HepG2 (cell line): ENCODE results near the gene LAMTOR3. TPM values are rescaled to one million over a fixed set of nuclear protein-coding genes. Genes with fewer than 3 reads are reported as not detected.

Experiments used
- ATAC-seq: fragments of 200-7000 bp; cut with Tn5 transposase; 3 replicates; pipeline ENCODE4 v1.9.1; 2020; ENCODE audit warnings: mild to moderate bottlenecking, moderate library complexity
- BruUV-seq: library from RNA; stranded (reverse); fragments of 400-500 nt; replicated peaks from 2 replicates; lab custom pipeline; 2021; lab: Mats Ljungman, UMichigan
- CTCF ChIA-PET: fragments of 300-600 bp; formaldehyde crosslinking; extraction: SDS; loops from one replicate; lab custom pipeline; 2021; ENCODE audit warnings: low total read pairs, inconsistent platforms, low intra/inter-chr PET ratio; lab: Yijun Ruan, JAX
- POLR2A ChIA-PET: fragments of 350-600 bp; sonication (Branson Sonifier 250); formaldehyde crosslinking; loops from one replicate; lab custom pipeline; 2020; ENCODE audit warnings: antibody characterized with exemption, inconsistent platforms; lab: Yijun Ruan, JAX
- DNase-seq: peaks from one replicate; pipeline ENCODE4 v3.0.0-alpha.2; 2015; ENCODE audit warnings: low spot score
- FAIRE-seq: peaks from 3 replicates; lab custom pipeline; 2011; peaks lifted over from hg19 to GRCh38; lab: Jason Lieb, UNC
- H2AFZ ChIP-seq: one replicate; pipeline ENCODE4 v1.6.1; 2011; ENCODE audit warnings: low read length, inconsistent platforms
- H3K27ac ChIP-seq: fragments of 300-600 bp; 3 replicates; pipeline ENCODE4 v1.8.0; 2011; ENCODE audit warnings: mixed run types, mild to moderate bottlenecking, mixed read lengths, low read length, inconsistent platforms; ENCODE audit not compliant: insufficient read depth; ENCODE audit errors: extremely low read length
- H3K27me3 ChIP-seq, 2 experiments: fragments of 200-600 bp in 1 of 2; 2 replicates in 1 of 2; 3 replicates in 1 of 2; pipeline versions ENCODE4 v1.6.0 to v1.8.0; 2011; ENCODE audit warnings: low read length in 2 of 2, mild to moderate bottlenecking in 2 of 2, moderate library complexity in 2 of 2, inconsistent platforms in 1 of 2; ENCODE audit not compliant: insufficient read depth in 2 of 2, control insufficient read depth in 1 of 2
- H3K36me3 ChIP-seq, 2 experiments: fragments of 200-600 bp in 1 of 2; replicated peaks in 1 of 2; 2 replicates in 1 of 2; 3 replicates in 1 of 2; pipeline versions ENCODE4 v1.5.1 to v1.8.0; 2011; ENCODE audit warnings: low read length in 2 of 2, inconsistent platforms in 1 of 2; ENCODE audit not compliant: insufficient read depth in 2 of 2, control insufficient read depth in 1 of 2
- H3K4me1 ChIP-seq: 2 replicates; pipeline ENCODE4 v1.5.1; 2012; ENCODE audit warnings: low read length, inconsistent platforms; ENCODE audit not compliant: insufficient read depth
- H3K4me2 ChIP-seq: 2 replicates; pipeline ENCODE4 v1.6.0; 2011; ENCODE audit warnings: low read depth, low read length, inconsistent platforms
- H3K4me3 ChIP-seq, 3 experiments: fragments of 200-600 bp in 1 of 3; sonication (generic), shearing (Covaris generic) in 1 of 3; replicated peaks in 1 of 3; 2 replicates each; pipeline ENCODE4 v1.5.1; 2011 to 2016; ENCODE audit warnings: low read length in 3 of 3, inconsistent platforms in 2 of 3, low read depth in 2 of 3, mild to moderate bottlenecking in 2 of 3, control low read depth in 1 of 3, mixed read lengths in 1 of 3; ENCODE audit not compliant: insufficient read depth in 1 of 3
- H3K79me2 ChIP-seq: one replicate; pipeline ENCODE4 v1.6.1; 2011; ENCODE audit warnings: low read length, inconsistent platforms; ENCODE audit not compliant: insufficient read depth
- H3K9ac ChIP-seq: 2 replicates; pipeline ENCODE4 v1.6.0; 2011; ENCODE audit warnings: mild to moderate bottlenecking, low read depth, low read length, inconsistent platforms; ENCODE audit not compliant: insufficient read depth
- H3K9me3 ChIP-seq: 2 replicates; pipeline ENCODE4 v1.5.1; 2012; ENCODE audit warnings: mild to moderate bottlenecking, low read length
- H4K20me1 ChIP-seq: 2 replicates; pipeline ENCODE4 v1.6.0; 2011; ENCODE audit warnings: inconsistent platforms, mild to moderate bottlenecking, low read length, moderate library complexity; ENCODE audit not compliant: insufficient read depth
- CHD4 ChIP-seq: fragments of 200-600 bp; sonication (generic); IDR thresholded peaks from 2 replicates; pipeline ENCODE4 v1.7.0; 2017; ENCODE audit warnings: mild to moderate bottlenecking, low read length, borderline replicate concordance
- DNMT3B ChIP-seq: conservative IDR thresholded peaks from 2 replicates; pipeline ENCODE4 v1.6.1; 2016; ENCODE audit warnings: missing biosample characterization, control low read depth
- HOXA5 ChIP-seq: sonication (generic); formaldehyde crosslinking; IDR thresholded peaks from 2 replicates; pipeline ENCODE4 v1.4.0; 2020; ENCODE audit warnings: missing genetic modification reagents
- HOXA7 ChIP-seq: sonication (generic); formaldehyde crosslinking; IDR thresholded peaks from 2 replicates; pipeline ENCODE4 v1.8.1; 2022; ENCODE audit warnings: mild to moderate bottlenecking, missing genetic modification reagents, moderate library complexity
- KLF11 ChIP-seq: IDR thresholded peaks from 2 replicates; pipeline ENCODE4 v1.6.1; 2016; ENCODE audit warnings: missing compliant biosample characterization
- MAFG ChIP-seq: sonication (generic); formaldehyde crosslinking; IDR thresholded peaks from 2 replicates; pipeline ENCODE4 v1.5.1; 2020; ENCODE audit warnings: mild to moderate bottlenecking, missing genetic modification reagents
- MATR3 ChIP-seq: sonication (generic); formaldehyde crosslinking; IDR thresholded peaks from 2 replicates; pipeline ENCODE4 v1.4.0; 2020; ENCODE audit warnings: missing genetic modification reagents
- NR3C1 ChIP-seq: sonication (generic); formaldehyde crosslinking; IDR thresholded peaks from 2 replicates; pipeline ENCODE4 v1.4.0; 2020; ENCODE audit warnings: missing genetic modification reagents
- PHF21A ChIP-seq: sonication (generic); formaldehyde crosslinking; IDR thresholded peaks from 2 replicates; pipeline ENCODE4 v1.5.0; 2020; ENCODE audit warnings: mild to moderate bottlenecking, missing genetic modification reagents
- RFXANK ChIP-seq: IDR thresholded peaks from 2 replicates; pipeline ENCODE4 v1.6.1; 2016
- SP2 ChIP-seq: sonication (generic); formaldehyde crosslinking; IDR thresholded peaks from 2 replicates; pipeline ENCODE4 v1.5.1; 2020; ENCODE audit warnings: mild to moderate bottlenecking, missing genetic modification reagents
- ZBTB3 ChIP-seq: sonication (generic); formaldehyde crosslinking; IDR thresholded peaks from 2 replicates; pipeline ENCODE4 v1.4.0; 2020; ENCODE audit warnings: low read depth, mild to moderate bottlenecking, moderate library complexity, missing genetic modification reagents, borderline replicate concordance
- ZNF20 ChIP-seq: sonication (generic); formaldehyde crosslinking; IDR thresholded peaks from 2 replicates; pipeline ENCODE4 v1.4.0; 2020; ENCODE audit warnings: mild to moderate bottlenecking, moderate library complexity, missing genetic modification reagents
- ZNF768 ChIP-seq: sonication (generic); formaldehyde crosslinking; IDR thresholded peaks from 2 replicates; pipeline ENCODE4 v1.4.0; 2020; ENCODE audit warnings: missing genetic modification reagents
- WGBS: methylation state at CpG from one replicate; pipeline ENCODE4 v1.1.6; 2017; ENCODE audit warnings: low lambda C conversion rate; 5-methylcytosine and 5-hydroxymethylcytosine counted together
- in situ Hi-C: cut with HindIII; loops from 2 replicates; pipeline ENCODE4 v1.10.0; 2017; ENCODE audit warnings: low pct_unique_long_range_greater_than_20kb; ENCODE audit not compliant: extremely low pct_ligation_motif_present
- intact Hi-C: fragments of 100-400 bp; cut with micrococcal nuclease; formaldehyde crosslinking; loops from one replicate; pipeline ENCODE4 v1.10.0; 2022; ENCODE audit not compliant: unreplicated experiment
- polyA plus RNA-seq, 8 experiments: library from polyadenylated mRNA; depleted of rRNA in 3 of 8; stranded (reverse) in 7 of 8; unstranded in 1 of 8; fragments of >200 nt; fragmentation: Illumina TruSeq in 4 of 8; extraction: Trizol in 4 of 8; gene quantifications; 2 replicates each; pipeline versions ENCODE4 v1.2.1 to v1.2.3, GENCODE V29; 2011 to 2016; ENCODE audit warnings: low read depth in 4 of 8, missing spikeins in 1 of 8, mixed read lengths in 1 of 8; ENCODE audit not compliant: insufficient read depth in 1 of 8
- total RNA-seq, 5 experiments: library from RNA; depleted of rRNA; stranded (reverse); fragments of >200 nt; fragmentation: Illumina TruSeq; extraction: Trizol; gene quantifications; 2 replicates each; pipeline ENCODE4 v1.2.3, GENCODE V29; 2016; ENCODE audit warnings: low read depth in 1 of 5
- TF ChIP-seq, protein P1 (sequence below): sonication (generic); formaldehyde crosslinking; IDR thresholded peaks from 2 replicates; pipeline ENCODE4 v1.4.0; 2020; ENCODE audit warnings: mild to moderate bottlenecking, missing genetic modification reagents
- TF ChIP-seq, protein P2 (sequence below): sonication (generic); formaldehyde crosslinking; IDR thresholded peaks from 2 replicates; pipeline ENCODE4 v1.4.0; 2020; ENCODE audit warnings: missing genetic modification reagents
- TF ChIP-seq, protein P3 (sequence below), 2 experiments: fragments of 450-650 bp in 1 of 2; sonication (generic) in 1 of 2; formaldehyde crosslinking; IDR thresholded peaks; 2 replicates each; pipeline versions ENCODE4 v1.5.0 to v1.8.0; 2020 to 2022; ENCODE audit warnings: mild to moderate bottlenecking in 1 of 2, missing genetic modification reagents in 1 of 2
- TF ChIP-seq, protein P4 (sequence below): sonication (generic); formaldehyde crosslinking; IDR thresholded peaks from 2 replicates; pipeline ENCODE4 v1.4.0; 2020; ENCODE audit warnings: missing genetic modification reagents

The LAMTOR3 gene
- total and polyA plus RNA-seq, 2 of the 13 experiments (the other 11 are each of a cell fraction or from before 2014, with no cell fraction given) = 47.6 to 49.1 TPM

DNA sequence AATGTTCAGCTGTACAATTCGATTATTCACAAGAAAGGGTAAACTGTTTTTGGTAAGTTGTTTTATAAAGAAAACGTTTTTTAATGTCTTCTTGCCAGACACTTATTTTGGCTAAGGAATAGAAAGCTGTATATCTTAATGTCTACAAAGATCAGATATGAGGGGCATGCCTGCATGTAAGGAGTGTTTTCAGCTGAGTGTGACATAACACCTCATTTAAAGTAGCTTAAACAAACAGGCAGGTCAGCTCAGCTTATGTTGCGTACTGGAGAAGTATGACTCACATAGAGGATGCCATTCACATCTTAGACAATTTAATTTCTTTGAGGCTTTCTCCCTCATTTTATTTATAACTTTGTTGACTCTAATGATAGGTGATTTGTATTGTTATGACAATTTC is 30.4 kb downstream of the LAMTOR3 start:
- WGBS = 2% methylated on average over 3 of the region's 3 CpGs
- FAIRE-seq = no peak
- Histone ChIP-seq H3K36me3 (no peaks in the 10 kb centered on the region), H3K27ac (no peak overlapping the region), H4K20me1 (no peaks in the 10 kb centered on the region), H3K4me3 (no peak overlapping the region), H3K4me2 (no peak overlapping the region), H3K9ac (no peak overlapping the region), H3K79me2 (no peaks in the 10 kb centered on the region), H2AFZ (no peak overlapping the region), H3K9me3 (no peaks in the 10 kb centered on the region), H3K4me1 (no peaks in the 10 kb centered on the region), H3K27me3 (no peaks in the 10 kb centered on the region; a peak in 2 of 5 replicates)
- intact Hi-C loops (no loop called here), in situ Hi-C loops (no loop called here)
- ChIA-PET POLR2A (interaction anchor here (0.6 kb wide), 1 partner anchor 935 kb away, joined by 3 read pairs; the partner anchor contains the start of gene EIF4E), CTCF (no interaction called here)
- DNase-seq = no peak
- TF ChIP-seq, protein P1, sequence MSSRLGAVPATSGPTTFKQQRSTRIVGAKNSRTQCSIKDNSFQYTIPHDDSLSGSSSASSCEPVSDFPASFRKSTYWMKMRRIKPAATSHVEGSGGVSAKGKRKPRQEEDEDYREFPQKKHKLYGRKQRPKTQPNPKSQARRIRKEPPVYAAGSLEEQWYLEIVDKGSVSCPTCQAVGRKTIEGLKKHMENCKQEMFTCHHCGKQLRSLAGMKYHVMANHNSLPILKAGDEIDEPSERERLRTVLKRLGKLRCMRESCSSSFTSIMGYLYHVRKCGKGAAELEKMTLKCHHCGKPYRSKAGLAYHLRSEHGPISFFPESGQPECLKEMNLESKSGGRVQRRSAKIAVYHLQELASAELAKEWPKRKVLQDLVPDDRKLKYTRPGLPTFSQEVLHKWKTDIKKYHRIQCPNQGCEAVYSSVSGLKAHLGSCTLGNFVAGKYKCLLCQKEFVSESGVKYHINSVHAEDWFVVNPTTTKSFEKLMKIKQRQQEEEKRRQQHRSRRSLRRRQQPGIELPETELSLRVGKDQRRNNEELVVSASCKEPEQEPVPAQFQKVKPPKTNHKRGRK = no peak
- no peak for TF ChIP-seq MATR3 (CRISPR knock-in tag)
- TF ChIP-seq ZBTB3 = no peak
- no peak for TF ChIP-seq PHF21A (CRISPR knock-in tag)
- no peak for TF ChIP-seq DNMT3B
- TF ChIP-seq, protein P2, sequence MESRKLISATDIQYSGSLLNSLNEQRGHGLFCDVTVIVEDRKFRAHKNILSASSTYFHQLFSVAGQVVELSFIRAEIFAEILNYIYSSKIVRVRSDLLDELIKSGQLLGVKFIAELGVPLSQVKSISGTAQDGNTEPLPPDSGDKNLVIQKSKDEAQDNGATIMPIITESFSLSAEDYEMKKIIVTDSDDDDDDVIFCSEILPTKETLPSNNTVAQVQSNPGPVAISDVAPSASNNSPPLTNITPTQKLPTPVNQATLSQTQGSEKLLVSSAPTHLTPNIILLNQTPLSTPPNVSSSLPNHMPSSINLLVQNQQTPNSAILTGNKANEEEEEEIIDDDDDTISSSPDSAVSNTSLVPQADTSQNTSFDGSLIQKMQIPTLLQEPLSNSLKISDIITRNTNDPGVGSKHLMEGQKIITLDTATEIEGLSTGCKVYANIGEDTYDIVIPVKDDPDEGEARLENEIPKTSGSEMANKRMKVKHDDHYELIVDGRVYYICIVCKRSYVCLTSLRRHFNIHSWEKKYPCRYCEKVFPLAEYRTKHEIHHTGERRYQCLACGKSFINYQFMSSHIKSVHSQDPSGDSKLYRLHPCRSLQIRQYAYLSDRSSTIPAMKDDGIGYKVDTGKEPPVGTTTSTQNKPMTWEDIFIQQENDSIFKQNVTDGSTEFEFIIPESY (CRISPR knock-in tag) = no peak
- no peak for TF ChIP-seq HOXA5 (CRISPR knock-in tag)
- no peak for TF ChIP-seq RFXANK (CRISPR knock-in tag)
- no peak for TF ChIP-seq SP2 (CRISPR knock-in tag)
- no peak for TF ChIP-seq HOXA7 (CRISPR knock-in tag)
- TF ChIP-seq KLF11 (CRISPR knock-in tag) = no peak
- no peak for TF ChIP-seq NR3C1
- TF ChIP-seq CHD4 = no peak
- TF ChIP-seq ZNF768 = no peak
- TF ChIP-seq, protein P3, sequence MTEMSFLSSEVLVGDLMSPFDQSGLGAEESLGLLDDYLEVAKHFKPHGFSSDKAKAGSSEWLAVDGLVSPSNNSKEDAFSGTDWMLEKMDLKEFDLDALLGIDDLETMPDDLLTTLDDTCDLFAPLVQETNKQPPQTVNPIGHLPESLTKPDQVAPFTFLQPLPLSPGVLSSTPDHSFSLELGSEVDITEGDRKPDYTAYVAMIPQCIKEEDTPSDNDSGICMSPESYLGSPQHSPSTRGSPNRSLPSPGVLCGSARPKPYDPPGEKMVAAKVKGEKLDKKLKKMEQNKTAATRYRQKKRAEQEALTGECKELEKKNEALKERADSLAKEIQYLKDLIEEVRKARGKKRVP (CRISPR knock-in tag; IDR thresholded peaks at IDR 0.05) = no peak
- TF ChIP-seq, protein P4, sequence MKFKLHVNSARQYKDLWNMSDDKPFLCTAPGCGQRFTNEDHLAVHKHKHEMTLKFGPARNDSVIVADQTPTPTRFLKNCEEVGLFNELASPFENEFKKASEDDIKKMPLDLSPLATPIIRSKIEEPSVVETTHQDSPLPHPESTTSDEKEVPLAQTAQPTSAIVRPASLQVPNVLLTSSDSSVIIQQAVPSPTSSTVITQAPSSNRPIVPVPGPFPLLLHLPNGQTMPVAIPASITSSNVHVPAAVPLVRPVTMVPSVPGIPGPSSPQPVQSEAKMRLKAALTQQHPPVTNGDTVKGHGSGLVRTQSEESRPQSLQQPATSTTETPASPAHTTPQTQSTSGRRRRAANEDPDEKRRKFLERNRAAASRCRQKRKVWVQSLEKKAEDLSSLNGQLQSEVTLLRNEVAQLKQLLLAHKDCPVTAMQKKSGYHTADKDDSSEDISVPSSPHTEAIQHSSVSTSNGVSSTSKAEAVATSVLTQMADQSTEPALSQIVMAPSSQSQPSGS = no peak
- TF ChIP-seq MAFG = no peak
- no peak for TF ChIP-seq ZNF20
- no TSS peak for BruUV-seq
- no peak for ATAC-seq
